Measurements from ENCODE around the gene KCNA5.

DNA sequence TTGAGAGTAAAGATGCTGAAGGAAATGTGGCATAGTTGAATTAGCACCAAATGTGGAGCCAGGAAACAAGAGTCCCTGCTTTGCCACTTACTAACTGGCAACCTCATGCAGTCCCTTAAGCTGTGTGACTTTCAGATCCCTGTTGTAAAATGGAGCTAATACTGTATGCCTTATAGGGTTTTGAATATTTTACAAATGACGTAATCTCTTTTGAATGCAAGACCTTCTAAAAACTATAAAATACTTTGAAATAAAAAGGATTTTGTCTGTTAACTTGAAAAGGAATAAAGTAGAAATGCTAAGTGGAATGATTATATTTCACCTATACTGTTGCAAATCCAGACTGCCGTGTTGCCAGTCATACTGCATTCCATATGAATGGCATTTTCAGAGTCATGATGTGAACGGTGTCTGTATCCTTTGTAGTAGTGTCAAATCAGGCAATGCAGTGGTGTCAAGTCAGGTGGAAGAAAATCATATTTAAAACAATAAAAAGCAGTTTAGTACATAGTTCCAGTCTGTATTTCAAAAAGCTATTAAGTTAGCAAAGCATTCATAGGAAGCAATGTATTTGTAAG is 21.3 kb downstream of the KCNA5 start:
- TF ChIP-seq TARDBP (IDR thresholded peaks at IDR 0.05): no peak
- no peak for TF ChIP-seq NFRKB (IDR thresholded peaks at IDR 0.05)
- no peak for TF ChIP-seq CTBP1 (IDR thresholded peaks at IDR 0.05; ENCODE audit: borderline replicate concordance)
- no peak for TF ChIP-seq ZNF384 (IDR thresholded peaks at IDR 0.05)
- no peak for TF ChIP-seq SUZ12 (IDR thresholded peaks at IDR 0.05)
- no peak for TF ChIP-seq ARNT (IDR thresholded peaks at IDR 0.05)
- TF ChIP-seq ELF4 (IDR thresholded peaks at IDR 0.05): no peak
- TF ChIP-seq BHLHE40 (IDR thresholded peaks at IDR 0.05; ENCODE audit: borderline replicate concordance): no peak
- TF ChIP-seq HDGF (IDR thresholded peaks at IDR 0.05; ENCODE audit: borderline replicate concordance): no peak
- TF ChIP-seq LEF1 (IDR thresholded peaks at IDR 0.05; ENCODE audit: borderline replicate concordance): no peak

Measured in HEK293T (cell line).